ENCODE data around the gene APOBEC3H.

APOBEC3H gene

GRCh38 chr22:39088685-39089032, 8.4 kb upstream of the APOBEC3H start:
- H3K27me3 ChIP-seq (ENCODE audit: control insufficient read depth, insufficient read depth, low read length): no peaks in the 10 kb centered on the region
- no peaks in the 10 kb centered on the region for H3K36me3 ChIP-seq (ENCODE audit: control insufficient read depth, insufficient read depth, low read length)
- no peaks in the 10 kb centered on the region for H3K9me3 ChIP-seq (ENCODE audit: control insufficient read depth, low read length)
- H3K4me1 ChIP-seq: no peaks in the 10 kb centered on the region
- H3K79me2 ChIP-seq: no peaks in the 10 kb centered on the region
- H3K27ac ChIP-seq: no peak overlapping the region
- H3K4me3 ChIP-seq (ENCODE audit: low read depth, low read length): no peak overlapping the region
- H3K9ac ChIP-seq: no peak overlapping the region
- H2AFZ ChIP-seq: no peak overlapping the region
- no peak overlapping the region for H3K4me2 ChIP-seq (ENCODE audit: low read length)
- no peak for TF ChIP-seq CTCF (IDR thresholded peaks at IDR 0.05)

- H3K4me1 ChIP-seq: no peaks in the 10 kb centered on the region
- H3K9me3 ChIP-seq (ENCODE audit: control insufficient read depth, low read length): no peaks in the 10 kb centered on the region
- H3K4me2 ChIP-seq (ENCODE audit: low read length): no peak overlapping the region
- H3K4me3 ChIP-seq (ENCODE audit: low read depth, low read length): no peak overlapping the region
- no peak overlapping the region for H3K27ac ChIP-seq
- TF ChIP-seq CTCF (IDR thresholded peaks at IDR 0.05): no peak
- H3K79me2 ChIP-seq: no peaks in the 10 kb centered on the region
- no peaks in the 10 kb centered on the region for H3K36me3 ChIP-seq (ENCODE audit: control insufficient read depth, insufficient read depth, low read length)
- H2AFZ ChIP-seq: no peak overlapping the region
- H3K27me3 ChIP-seq (ENCODE audit: control insufficient read depth, insufficient read depth, low read length): no peaks in the 10 kb centered on the region
- H3K9ac ChIP-seq: no peak overlapping the region
Observed at GRCh38 chr22:39089928-39090327, 7.1 kb upstream of the APOBEC3H start.

GRCh38 chr22:39090426-39091064, 6.5 kb upstream of the APOBEC3H start:
- Histone ChIP-seq H2AFZ (no peak overlapping the region), H3K4me1 (no peaks in the 10 kb centered on the region), H3K4me2 (ENCODE audit: low read length) (no peak overlapping the region), H3K4me3 (ENCODE audit: low read depth, low read length) (no peak overlapping the region), H3K36me3 (ENCODE audit: control insufficient read depth, insufficient read depth, low read length) (no peaks in the 10 kb centered on the region), H3K9ac (no peak overlapping the region), H3K79me2 (no peaks in the 10 kb centered on the region), H3K9me3 (ENCODE audit: control insufficient read depth, low read length) (no peaks in the 10 kb centered on the region), H3K27ac (no peak overlapping the region), H3K27me3 (ENCODE audit: control insufficient read depth, insufficient read depth, low read length) (no peaks in the 10 kb centered on the region)
- TF ChIP-seq CTCF (IDR thresholded peaks at IDR 0.05): no peak

GRCh38 chr22:39091126-39092081, 5.6 kb upstream of the APOBEC3H start:
- no peaks in the 10 kb centered on the region for H3K36me3 ChIP-seq (ENCODE audit: control insufficient read depth, insufficient read depth, low read length)
- no peaks in the 10 kb centered on the region for H3K27me3 ChIP-seq (ENCODE audit: control insufficient read depth, insufficient read depth, low read length)
- TF ChIP-seq CTCF (IDR thresholded peaks at IDR 0.05): no peak
- no peak overlapping the region for H3K9ac ChIP-seq
- no peak overlapping the region for H3K4me2 ChIP-seq (ENCODE audit: low read length)
- no peak overlapping the region for H2AFZ ChIP-seq
- no peaks in the 10 kb centered on the region for H3K4me1 ChIP-seq
- no peak overlapping the region for H3K27ac ChIP-seq
- H3K9me3 ChIP-seq (ENCODE audit: control insufficient read depth, low read length): no peaks in the 10 kb centered on the region
- H3K79me2 ChIP-seq: no peaks in the 10 kb centered on the region
- no peak overlapping the region for H3K4me3 ChIP-seq (ENCODE audit: low read depth, low read length)

Data from parathyroid adenoma (tissue), 2 donors.